IMR-90 (cell line): ENCODE data around the gene DBI. TPM values are rescaled to one million over a fixed set of nuclear protein-coding genes. Genes with fewer than 3 reads are reported as not detected.

Experiments used
- ATAC-seq: fragments of 200-7000 bp; cut with Tn5 transposase; 2 replicates; pipeline ENCODE4 v1.9.1; 2020; ENCODE audit warnings: low read depth, mild to moderate bottlenecking, moderate library complexity
- BruUV-seq: library from RNA; stranded (reverse); fragments of 400-500 nt; replicated peaks from 2 replicates; lab custom pipeline; 2021; lab: Mats Ljungman, UMichigan
- CTCF ChIA-PET: fragments of 300-600 bp; formaldehyde crosslinking; extraction: SDS; loops from one replicate; lab custom pipeline; 2021; ENCODE audit warnings: antibody characterized with exemption; lab: Yijun Ruan, JAX
- POLR2A ChIA-PET: fragments of 300-600 bp; sonication (Branson Sonifier 250); formaldehyde crosslinking; loops from one replicate; lab custom pipeline; 2022; ENCODE audit warnings: antibody characterized with exemption; ENCODE audit not compliant: unreplicated experiment; lab: Charles Lee
- DNase-seq: peaks from one replicate; pipeline ENCODE4 v3.0.0; 2013
- H2AFZ ChIP-seq: replicated peaks from 2 replicates; pipeline ENCODE3; 2013; ENCODE audit warnings: low read length, mild to moderate bottlenecking; ENCODE audit not compliant: poor library complexity
- H2AK5ac ChIP-seq: 2 replicates; pipeline ENCODE4 v1.6.1; 2013; ENCODE audit warnings: low read depth, low read length, inconsistent platforms
- H2AK9ac ChIP-seq: replicated peaks from 2 replicates; pipeline ENCODE3; 2013; ENCODE audit warnings: mild to moderate bottlenecking, low read depth, low read length, moderate library complexity; ENCODE audit not compliant: poor library complexity
- H2BK120ac ChIP-seq: 2 replicates; pipeline ENCODE4 v1.6.1; 2013; ENCODE audit warnings: low read depth, low read length, inconsistent platforms
- H2BK15ac ChIP-seq: 3 replicates; pipeline ENCODE4 v1.6.1; 2013; ENCODE audit warnings: low read depth, low read length, inconsistent platforms
- H2BK20ac ChIP-seq: 2 replicates; pipeline ENCODE4 v1.6.1; 2013; ENCODE audit warnings: low read depth, mild to moderate bottlenecking, inconsistent platforms, low read length, moderate library complexity
- H2BK5ac ChIP-seq: 2 replicates; pipeline ENCODE4 v1.6.1; 2013; ENCODE audit warnings: mild to moderate bottlenecking, low read depth, low read length, inconsistent platforms; ENCODE audit not compliant: poor library complexity, severe bottlenecking
- H3K14ac ChIP-seq: replicated peaks from 2 replicates; pipeline ENCODE4 v1.6.1; 2013; ENCODE audit warnings: low read depth, low read length, inconsistent platforms
- H3K18ac ChIP-seq: 2 replicates; pipeline ENCODE4 v1.6.1; 2013; ENCODE audit warnings: low read depth, low read length, control low read depth
- H3K23ac ChIP-seq: 2 replicates; pipeline ENCODE4 v1.6.1; 2013; ENCODE audit warnings: low read depth, low read length, inconsistent platforms
- H3K27ac ChIP-seq: 2 replicates; pipeline ENCODE4 v1.5.1; 2013; ENCODE audit warnings: mild to moderate bottlenecking, control low read depth, low read length; ENCODE audit not compliant: insufficient read depth
- H3K27me3 ChIP-seq: 2 replicates; pipeline ENCODE4 v1.6.1; 2013; ENCODE audit warnings: low read length; ENCODE audit not compliant: control insufficient read depth, insufficient read depth
- H3K36me3 ChIP-seq: 2 replicates; pipeline ENCODE4 v1.6.1; 2013; ENCODE audit warnings: low read length, mixed read lengths; ENCODE audit not compliant: control insufficient read depth, insufficient read depth
- H3K4ac ChIP-seq: 2 replicates; pipeline ENCODE4 v1.6.1; 2013; ENCODE audit warnings: low read depth, low read length, inconsistent platforms
- H3K4me1 ChIP-seq: 2 replicates; pipeline ENCODE4 v1.6.1; 2013; ENCODE audit warnings: low read length, mixed read lengths; ENCODE audit not compliant: control insufficient read depth, insufficient read depth
- H3K4me2 ChIP-seq: 2 replicates; pipeline ENCODE4 v1.6.1; 2013; ENCODE audit warnings: low read depth, mild to moderate bottlenecking, control low read depth, low read length, moderate library complexity
- H3K4me3 ChIP-seq: 2 replicates; pipeline ENCODE4 v1.5.1; 2013; ENCODE audit warnings: low read depth, mild to moderate bottlenecking, control low read depth, low read length, moderate library complexity; ENCODE audit not compliant: insufficient read depth
- H3K56ac ChIP-seq: 2 replicates; pipeline ENCODE4 v1.6.1; 2013; ENCODE audit warnings: low read length, inconsistent platforms; ENCODE audit not compliant: insufficient read depth; ENCODE audit errors: extremely low read depth
- H3K79me1 ChIP-seq, 2 experiments: 2 replicates each; pipeline ENCODE4 v1.6.1; 2013; ENCODE audit warnings: low read length in 2 of 2, inconsistent platforms in 1 of 2, low read depth in 1 of 2
- H3K9ac ChIP-seq: 2 replicates; pipeline ENCODE4 v1.6.1; 2013; ENCODE audit warnings: low read depth, low read length, control low read depth
- H3K9me1 ChIP-seq: 2 replicates; pipeline ENCODE4 v1.6.1; 2013; ENCODE audit warnings: low read length, inconsistent platforms; ENCODE audit not compliant: insufficient read depth
- H3K9me3 ChIP-seq: 2 replicates; pipeline ENCODE4 v1.6.1; 2013; ENCODE audit warnings: low read length; ENCODE audit not compliant: control insufficient read depth, insufficient read depth
- H4K20me1 ChIP-seq: 2 replicates; pipeline ENCODE4 v1.6.1; 2013; ENCODE audit warnings: low read length, inconsistent platforms; ENCODE audit not compliant: insufficient read depth
- H4K5ac ChIP-seq: 2 replicates; pipeline ENCODE4 v1.6.1; 2013; ENCODE audit warnings: mild to moderate bottlenecking, low read depth, low read length, control low read depth
- H4K8ac ChIP-seq, 2 experiments: 2 replicates each; pipeline ENCODE4 v1.6.1; 2013; ENCODE audit warnings: low read depth in 2 of 2, low read length in 2 of 2, control low read depth in 1 of 2, inconsistent platforms in 1 of 2
- H4K91ac ChIP-seq: 2 replicates; pipeline ENCODE4 v1.6.1; 2013; ENCODE audit warnings: low read depth, low read length, inconsistent platforms; ENCODE audit not compliant: insufficient read depth
- MAZ ChIP-seq: IDR thresholded peaks from 2 replicates; pipeline ENCODE4 v1.6.1; 2012; ENCODE audit warnings: low read depth, mild to moderate bottlenecking, low read length, improper control_type of control experiment, moderate library complexity, borderline replicate concordance
- NFE2L2 ChIP-seq: fragments of 150-350 bp; IDR thresholded peaks from 2 replicates; pipeline ENCODE4 v1.6.1; 2016; ENCODE audit warnings: low read depth, mild to moderate bottlenecking, low read length
- WGBS, 2 experiments: methylation state at CpG; one replicate each; pipeline versions ENCODE4 v1.1.5 to v1.1.7; 2013; ENCODE audit warnings: missing lambda C conversion rate in 2 of 2; ENCODE audit not compliant: insufficient read length in 1 of 2; ENCODE audit errors: extremely low coverage in 2 of 2; 5-methylcytosine and 5-hydroxymethylcytosine counted together
- dilution Hi-C: fragments of 300-500 bp; cut with HindIII; formaldehyde crosslinking; loops from one replicate; pipeline ENCODE4 v1.14.3; 2018; ENCODE audit warnings: low sequenced_read_pairs; ENCODE audit not compliant: unreplicated experiment
- in situ Hi-C: fragments of 300-500 bp; cut with MboI; formaldehyde crosslinking; loops from 3 replicates; pipeline ENCODE4 v1.14.3; 2019; ENCODE audit warnings: low sequenced_read_pairs, inconsistent platforms, mixed read lengths
- intact Hi-C: fragments of 100-400 bp; cut with micrococcal nuclease; formaldehyde crosslinking; loops from 2 replicates; pipeline ENCODE4 v1.10.0; 2022
- polyA plus RNA-seq, 3 experiments: library from polyadenylated mRNA; depleted of rRNA; stranded (reverse); fragments of >200 nt; gene quantifications; 2 replicates each; pipeline ENCODE4 v1.2.3, GENCODE V29; 2012; ENCODE audit warnings: low replicate concordance in 1 of 3
- total RNA-seq: library from RNA; depleted of rRNA; stranded (reverse); fragments of >200 nt; gene quantifications from 2 replicates; pipeline ENCODE4 v1.2.3, GENCODE V29; 2012

DBI gene
- total and polyA plus RNA-seq, 2 of the 4 experiments (the other 2 are of a cell fraction), result 42.5 to 278 TPM

DNA sequence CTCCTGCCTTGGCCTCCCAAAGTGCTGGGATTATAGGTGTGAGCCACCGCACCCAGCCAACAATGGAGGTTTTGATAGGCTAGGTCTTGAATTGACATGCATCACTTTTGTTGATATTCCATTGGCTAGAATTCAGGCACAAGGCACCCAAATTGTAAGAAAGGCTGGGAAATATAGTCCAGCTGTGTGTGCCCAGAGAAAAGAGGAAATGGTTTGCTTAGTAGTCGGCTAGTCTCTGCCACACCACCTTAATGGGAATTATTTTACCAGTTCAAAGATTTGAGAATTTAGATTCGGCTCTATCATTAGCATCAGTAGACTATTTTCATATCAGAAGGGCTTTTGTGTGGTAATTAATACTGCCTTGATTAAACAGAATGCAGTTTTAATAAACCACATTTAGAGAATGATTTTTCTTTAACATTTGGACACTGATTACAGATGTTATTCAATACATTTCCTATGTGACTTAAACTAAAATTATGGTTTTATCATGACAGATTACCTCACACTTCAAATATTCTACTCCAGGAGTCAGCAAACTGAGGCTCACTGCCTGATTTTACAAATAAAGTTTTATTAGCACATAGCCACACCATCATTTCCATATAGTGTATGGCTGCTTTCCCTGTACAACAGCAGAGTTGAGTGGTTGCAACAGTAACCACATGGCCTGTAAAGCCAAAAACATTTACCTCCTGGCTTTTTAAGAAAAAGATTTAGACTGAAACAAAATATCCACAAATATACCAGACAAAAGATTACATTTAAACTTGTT is 27.4 kb downstream of the DBI start:
- POLR2A ChIA-PET, result no interaction called here
- DNase-seq (no peak), ATAC-seq (no peak)
- Histone ChIP-seq H4K20me1 (no peaks in the 10 kb centered on the region), H2AK9ac (no peak overlapping the region), H3K27ac (no peak overlapping the region), H2BK5ac (no peak overlapping the region), H3K4me1 (no peaks in the 10 kb centered on the region), H3K18ac (no peak overlapping the region), H3K36me3 (no peaks in the 10 kb centered on the region), H2BK20ac (no peak overlapping the region), H3K79me1 (no peaks in the 10 kb centered on the region), H3K9ac (no peak overlapping the region), H3K4me2 (no peak overlapping the region), H3K9me1 (no peaks in the 10 kb centered on the region), H3K4ac (no peak overlapping the region), H3K9me3 (no peaks in the 10 kb centered on the region), H4K8ac (no peak overlapping the region), H3K14ac (no peak overlapping the region), H2BK15ac (no peak overlapping the region), H3K23ac (no peak overlapping the region), H2AK5ac (no peak overlapping the region), H3K27me3 (peaks cover 3% of the 10 kb centered on the region), H2BK120ac (no peak overlapping the region), H2AFZ (no peak overlapping the region), H4K5ac (no peak overlapping the region), H4K91ac (no peak overlapping the region), H3K4me3 (no peak overlapping the region), H3K56ac (no peak overlapping the region)
- TF ChIP-seq NFE2L2 (no peak), MAZ (no peak)
- in situ Hi-C loops (no loop called here), intact Hi-C loops (no loop called here), dilution Hi-C loops (no loop called here)
- CTCF ChIA-PET, result no interaction called here
- WGBS, 2 experiments, result no CpG with 5 or more reads among the region's 3 CpGs
- no TSS peak for BruUV-seq
